ENCODE measurements around the gene TLL1. TPM values are rescaled to one million over a fixed set of nuclear protein-coding genes. Genes with fewer than 3 reads are reported as not detected.

The TLL1 gene
- total and polyA plus RNA-seq, 3 donors from 2014 or later, result 0.71 to 1.1 (median 0.94) TPM

- intact Hi-C loops (cut with DNase I; ENCODE audit: low total_unique reads), result no loop called here
- no peak overlapping the region for H3K27ac ChIP-seq
- no peak for TF ChIP-seq POLR2A (IDR thresholded peaks at IDR 0.05)
- TF ChIP-seq, protein P1, sequence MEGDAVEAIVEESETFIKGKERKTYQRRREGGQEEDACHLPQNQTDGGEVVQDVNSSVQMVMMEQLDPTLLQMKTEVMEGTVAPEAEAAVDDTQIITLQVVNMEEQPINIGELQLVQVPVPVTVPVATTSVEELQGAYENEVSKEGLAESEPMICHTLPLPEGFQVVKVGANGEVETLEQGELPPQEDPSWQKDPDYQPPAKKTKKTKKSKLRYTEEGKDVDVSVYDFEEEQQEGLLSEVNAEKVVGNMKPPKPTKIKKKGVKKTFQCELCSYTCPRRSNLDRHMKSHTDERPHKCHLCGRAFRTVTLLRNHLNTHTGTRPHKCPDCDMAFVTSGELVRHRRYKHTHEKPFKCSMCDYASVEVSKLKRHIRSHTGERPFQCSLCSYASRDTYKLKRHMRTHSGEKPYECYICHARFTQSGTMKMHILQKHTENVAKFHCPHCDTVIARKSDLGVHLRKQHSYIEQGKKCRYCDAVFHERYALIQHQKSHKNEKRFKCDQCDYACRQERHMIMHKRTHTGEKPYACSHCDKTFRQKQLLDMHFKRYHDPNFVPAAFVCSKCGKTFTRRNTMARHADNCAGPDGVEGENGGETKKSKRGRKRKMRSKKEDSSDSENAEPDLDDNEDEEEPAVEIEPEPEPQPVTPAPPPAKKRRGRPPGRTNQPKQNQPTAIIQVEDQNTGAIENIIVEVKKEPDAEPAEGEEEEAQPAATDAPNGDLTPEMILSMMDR (IDR thresholded peaks at IDR 0.05), result no peak
Observed at GRCh38 chr4:165875446-165875845, 2.4 kb downstream of the TLL1 start.

GRCh38 chr4:165877286-165877685 lies 4.2 kb downstream of the TLL1 start:
- no peak for TF ChIP-seq POLR2A (IDR thresholded peaks at IDR 0.05)
- TF ChIP-seq, protein P1 (IDR thresholded peaks at IDR 0.05), result no peak
- H3K27ac ChIP-seq, result no peak overlapping the region
- DNase-seq, result no peak
- 85 to 98% methylated on average over 2 of the region's 2 CpGs for WGBS, 2 donors
- no peaks in the 10 kb centered on the region for H3K9me3 ChIP-seq
- H3K36me3 ChIP-seq (ENCODE audit: low read depth, missing control alignments), result no peaks in the 10 kb centered on the region
- no peaks in the 10 kb centered on the region for H3K4me1 ChIP-seq
- intact Hi-C loops (cut with DNase I; ENCODE audit: low total_unique reads), result no loop called here
- no peak overlapping the region for H3K4me3 ChIP-seq
- H3K27me3 ChIP-seq, result no peaks in the 10 kb centered on the region

More at GRCh38 chr4:165875446-165875845, 2.4 kb downstream of the TLL1 start:
- no peaks in the 10 kb centered on the region for H3K9me3 ChIP-seq
- H3K4me1 ChIP-seq, result no peaks in the 10 kb centered on the region
- H3K36me3 ChIP-seq (ENCODE audit: low read depth, missing control alignments), result no peaks in the 10 kb centered on the region
- H3K27me3 ChIP-seq, result no peaks in the 10 kb centered on the region
- WGBS, 2 donors, result 47 to 63% methylated on average over 2 of the region's 2 CpGs
- DNase-seq, result no peak
- H3K4me3 ChIP-seq, result no peak overlapping the region

DNA sequence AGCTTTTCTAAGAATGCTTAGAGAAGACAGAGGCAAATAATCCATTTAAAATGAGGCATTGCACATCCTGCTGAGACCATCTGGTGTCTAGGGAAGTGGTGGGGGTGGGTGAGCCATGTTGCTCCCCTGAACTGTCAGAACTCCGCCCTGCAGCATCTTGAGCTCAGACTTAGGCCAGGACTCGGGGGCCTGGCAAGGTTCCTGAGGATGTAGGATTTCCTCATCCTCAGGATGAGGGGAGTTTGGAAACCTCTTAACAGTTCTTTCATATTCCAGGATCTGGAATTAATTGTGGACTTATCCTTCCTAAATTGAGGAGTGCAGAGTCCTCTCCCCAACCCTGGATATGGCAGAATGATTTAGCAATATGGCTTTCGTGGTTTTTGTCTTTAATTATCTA lies 6.6 kb downstream of the TLL1 start:
- TF ChIP-seq, protein P1 (IDR thresholded peaks at IDR 0.05), result no peak
- TF ChIP-seq POLR2A (IDR thresholded peaks at IDR 0.05), result no peak
- no peaks in the 10 kb centered on the region for H3K36me3 ChIP-seq (ENCODE audit: low read depth, missing control alignments)
- no peak for DNase-seq
- no peak overlapping the region for H3K27ac ChIP-seq
- intact Hi-C loops (cut with DNase I; ENCODE audit: low total_unique reads), result no loop called here
- no peak overlapping the region for H3K4me3 ChIP-seq
- H3K27me3 ChIP-seq, result no peaks in the 10 kb centered on the region
- 59 to 95% methylated on average over 3 of the region's 3 CpGs for WGBS, 2 donors
- H3K4me1 ChIP-seq, result no peaks in the 10 kb centered on the region
- no peaks in the 10 kb centered on the region for H3K9me3 ChIP-seq

DNA sequence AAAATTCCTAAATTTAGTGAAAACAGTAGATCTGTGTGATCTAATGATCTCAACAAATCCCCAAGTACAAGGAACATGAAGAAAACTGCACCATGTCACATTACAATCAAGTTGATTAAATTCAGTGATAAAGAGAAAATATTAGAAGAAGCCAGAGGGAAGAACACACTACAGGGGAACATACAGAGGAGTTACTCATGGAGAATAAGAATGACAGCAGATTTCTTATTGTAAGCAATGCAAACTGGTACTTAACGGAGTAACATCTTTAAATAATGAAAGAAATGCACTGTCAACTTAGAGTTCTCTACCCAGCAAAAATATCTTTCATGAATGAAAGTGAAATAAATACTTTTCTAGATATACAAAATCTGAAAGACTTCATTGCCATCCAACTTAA lies 21.1 kb downstream of the TLL1 start:
- DNase-seq, result no peak
- 81 to 96% methylated on average over 1 of the region's 1 CpG for WGBS, 2 donors
- TF ChIP-seq, protein P1 (IDR thresholded peaks at IDR 0.05), result no peak
- TF ChIP-seq POLR2A (IDR thresholded peaks at IDR 0.05), result no peak

GRCh38 chr4:165905405-165906027 lies 32.5 kb downstream of the TLL1 start:
- intact Hi-C loops (cut with DNase I; ENCODE audit: low total_unique reads), result no loop called here
- Histone ChIP-seq H3K4me1 (no peaks in the 10 kb centered on the region), H3K36me3 (ENCODE audit: low read depth, missing control alignments) (no peaks in the 10 kb centered on the region), H3K27me3 (no peaks in the 10 kb centered on the region), H3K27ac (no peak overlapping the region), H3K4me3 (no peak overlapping the region), H3K9me3 (no peaks in the 10 kb centered on the region)
- 55 to 62% methylated on average over 6 of the region's 6 CpGs for WGBS, 2 donors
- DNase-seq, result no peak
- TF ChIP-seq, protein P1 (IDR thresholded peaks at IDR 0.05), result no peak
- TF ChIP-seq POLR2A (IDR thresholded peaks at IDR 0.05), result no peak

More for the DNA sequence above, 21.1 kb downstream of the TLL1 start:
- Histone ChIP-seq H3K4me3 (no peak overlapping the region), H3K9me3 (no peaks in the 10 kb centered on the region), H3K27ac (no peak overlapping the region), H3K4me1 (no peaks in the 10 kb centered on the region), H3K27me3 (no peaks in the 10 kb centered on the region), H3K36me3 (ENCODE audit: low read depth, missing control alignments) (no peaks in the 10 kb centered on the region)
- intact Hi-C loops (cut with DNase I; ENCODE audit: low total_unique reads), result no loop called here
